Measurements from ENCODE around the gene MYO3B. TPM values are rescaled to one million over a fixed set of nuclear protein-coding genes. Genes with fewer than 3 reads are reported as not detected.

MYO3B gene
- total RNA-seq, 1 donor: 0.09 TPM

DNA sequence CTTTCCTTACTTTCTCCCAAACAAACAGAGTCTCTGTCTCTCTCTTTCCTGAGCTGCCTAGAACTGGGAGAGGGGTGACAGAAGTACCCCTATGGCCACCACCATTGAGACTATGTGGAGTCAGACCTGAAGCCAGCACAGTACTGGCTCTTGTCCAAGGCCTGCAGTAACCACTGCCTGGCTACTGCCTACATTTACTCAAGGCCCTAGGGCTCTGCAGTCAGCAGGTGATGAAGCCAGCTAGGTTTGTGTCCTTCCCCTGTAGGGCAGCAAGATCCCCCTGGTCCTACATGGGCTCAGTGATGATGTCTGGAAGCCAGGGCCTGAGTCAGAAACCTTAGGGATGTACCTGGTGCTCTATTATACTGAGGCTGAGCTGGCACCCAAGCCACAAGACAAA lies 12.2 kb downstream of the MYO3B start:
- H3K4me3 ChIP-seq (ENCODE audit: low read depth, low read length): no peak overlapping the region
- no peak for DNase-seq (ENCODE audit: low read depth)
- TF ChIP-seq, protein P1, sequence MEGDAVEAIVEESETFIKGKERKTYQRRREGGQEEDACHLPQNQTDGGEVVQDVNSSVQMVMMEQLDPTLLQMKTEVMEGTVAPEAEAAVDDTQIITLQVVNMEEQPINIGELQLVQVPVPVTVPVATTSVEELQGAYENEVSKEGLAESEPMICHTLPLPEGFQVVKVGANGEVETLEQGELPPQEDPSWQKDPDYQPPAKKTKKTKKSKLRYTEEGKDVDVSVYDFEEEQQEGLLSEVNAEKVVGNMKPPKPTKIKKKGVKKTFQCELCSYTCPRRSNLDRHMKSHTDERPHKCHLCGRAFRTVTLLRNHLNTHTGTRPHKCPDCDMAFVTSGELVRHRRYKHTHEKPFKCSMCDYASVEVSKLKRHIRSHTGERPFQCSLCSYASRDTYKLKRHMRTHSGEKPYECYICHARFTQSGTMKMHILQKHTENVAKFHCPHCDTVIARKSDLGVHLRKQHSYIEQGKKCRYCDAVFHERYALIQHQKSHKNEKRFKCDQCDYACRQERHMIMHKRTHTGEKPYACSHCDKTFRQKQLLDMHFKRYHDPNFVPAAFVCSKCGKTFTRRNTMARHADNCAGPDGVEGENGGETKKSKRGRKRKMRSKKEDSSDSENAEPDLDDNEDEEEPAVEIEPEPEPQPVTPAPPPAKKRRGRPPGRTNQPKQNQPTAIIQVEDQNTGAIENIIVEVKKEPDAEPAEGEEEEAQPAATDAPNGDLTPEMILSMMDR (IDR thresholded peaks at IDR 0.05; ENCODE audit: insufficient read depth, low read length): no peak

DNA sequence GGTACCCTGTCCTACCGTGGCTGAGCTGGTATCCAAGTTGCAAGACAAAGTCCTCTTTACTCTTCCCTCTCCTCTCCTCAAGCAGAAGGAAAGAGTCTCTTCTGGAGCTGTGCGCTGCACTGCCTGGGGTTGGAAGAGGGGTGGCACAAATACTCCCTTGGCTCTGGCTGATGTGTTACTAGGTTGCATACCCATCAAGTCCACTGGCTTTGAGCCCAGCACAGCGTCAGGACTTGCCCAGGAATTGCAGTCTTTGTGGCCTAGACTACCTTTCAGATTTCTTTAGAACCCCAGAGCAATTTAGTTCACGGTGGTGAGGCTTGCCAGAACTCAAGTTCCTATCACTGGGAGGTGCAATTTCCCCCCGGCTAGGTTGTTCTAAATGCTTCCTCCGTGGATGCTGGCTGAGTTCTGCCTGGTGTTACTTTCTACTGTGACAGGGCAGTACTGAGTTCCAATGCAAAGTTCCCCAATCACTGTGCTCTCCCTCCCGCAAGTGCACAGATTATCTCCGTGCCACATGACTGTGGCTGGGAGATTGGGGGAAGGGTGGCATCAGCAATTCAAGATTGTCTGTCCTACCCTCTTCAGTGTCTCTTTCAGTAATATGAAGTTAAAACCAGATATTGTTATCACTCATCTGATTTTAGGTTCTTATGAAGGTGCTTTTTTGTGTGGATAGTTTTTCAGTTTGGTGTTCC lies 13.4 kb downstream of the MYO3B start:
- no peak for DNase-seq (ENCODE audit: low read depth)
- TF ChIP-seq, protein P1 (IDR thresholded peaks at IDR 0.05; ENCODE audit: insufficient read depth, low read length): no peak

DNA sequence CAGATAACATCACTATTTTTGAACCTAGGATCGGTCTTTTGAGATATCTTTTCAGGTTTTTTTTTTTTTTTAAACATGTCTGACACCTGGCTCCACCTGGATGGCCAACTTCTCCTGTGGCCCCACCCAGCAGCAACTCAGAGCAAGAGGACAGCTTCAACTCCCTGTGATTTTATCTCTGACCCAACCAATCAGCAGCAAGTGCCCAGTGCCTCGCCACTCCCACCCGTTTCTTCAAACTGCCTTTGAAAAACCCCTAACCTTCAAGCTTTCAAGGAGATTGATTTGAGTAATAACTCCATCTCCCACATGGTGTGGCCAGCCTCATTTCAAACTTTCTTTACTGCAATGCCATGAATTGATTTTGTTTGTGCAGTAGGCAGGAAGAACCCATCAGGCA lies 19.0 kb downstream of the MYO3B start:
- no peak for DNase-seq (ENCODE audit: low read depth)
- TF ChIP-seq, protein P1 (IDR thresholded peaks at IDR 0.05; ENCODE audit: insufficient read depth, low read length): no peak
- no peak overlapping the region for H3K4me3 ChIP-seq (ENCODE audit: low read depth, low read length)

More for the DNA sequence above, 13.4 kb downstream of the MYO3B start:
- no peak overlapping the region for H3K4me3 ChIP-seq (ENCODE audit: low read depth, low read length)

DNA sequence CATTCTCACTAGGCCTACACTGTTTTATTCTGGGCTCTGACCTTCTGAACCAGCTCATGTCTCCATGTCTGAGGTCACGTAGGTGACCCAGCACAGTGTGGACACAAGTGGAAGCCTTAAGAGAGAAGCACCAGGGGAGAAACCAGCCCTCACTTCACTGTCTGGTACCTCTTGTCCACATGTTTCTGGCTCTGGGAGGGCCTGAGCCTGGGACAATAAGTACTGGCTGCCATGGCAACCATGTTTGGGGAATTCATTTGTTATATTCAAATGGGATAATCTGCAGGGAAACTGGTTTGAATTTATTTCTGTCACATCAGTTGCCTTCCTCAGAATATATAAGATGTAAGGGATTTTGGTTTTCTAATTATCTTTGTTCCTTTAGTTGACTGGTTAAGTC lies 23.3 kb downstream of the MYO3B start:
- H3K4me3 ChIP-seq (ENCODE audit: low read depth, low read length): no peak overlapping the region
- no peak for DNase-seq (ENCODE audit: low read depth)
- TF ChIP-seq, protein P1 (IDR thresholded peaks at IDR 0.05; ENCODE audit: insufficient read depth, low read length): no peak

DNA sequence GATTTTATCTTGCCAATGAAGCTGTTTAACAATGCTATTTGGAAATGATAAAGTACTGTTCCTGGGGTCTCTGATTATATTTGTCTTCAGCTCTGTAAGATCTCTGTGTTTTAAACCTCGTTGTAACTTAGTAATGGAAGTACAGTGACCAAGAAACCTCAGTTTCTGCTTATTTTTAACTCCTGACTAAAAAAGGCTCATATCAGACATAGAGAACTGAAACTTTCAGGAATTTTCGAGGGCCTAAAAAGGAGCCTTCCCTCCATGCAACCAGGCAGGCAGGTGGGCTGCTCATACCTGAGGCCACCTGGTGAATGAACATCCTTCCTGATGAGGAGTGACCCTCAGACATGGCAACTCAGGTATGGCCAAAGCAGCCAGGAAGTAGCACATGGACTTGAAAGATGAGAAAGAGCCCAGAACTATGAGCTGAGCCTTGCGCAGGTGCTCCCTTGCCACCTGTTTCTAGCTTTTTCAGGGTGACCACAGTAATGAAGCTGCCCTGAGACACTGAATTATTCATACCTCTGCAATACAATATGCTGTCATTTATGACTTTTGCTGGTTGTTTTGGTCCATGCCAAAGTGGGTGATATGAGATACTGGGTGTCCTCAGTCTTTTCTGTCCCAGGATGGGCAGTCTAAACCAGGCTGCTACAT lies 23.9 kb downstream of the MYO3B start:
- no peak overlapping the region for H3K4me3 ChIP-seq (ENCODE audit: low read depth, low read length)
- TF ChIP-seq, protein P1 (IDR thresholded peaks at IDR 0.05; ENCODE audit: insufficient read depth, low read length): no peak
- DNase-seq (ENCODE audit: low read depth): no peak

DNA sequence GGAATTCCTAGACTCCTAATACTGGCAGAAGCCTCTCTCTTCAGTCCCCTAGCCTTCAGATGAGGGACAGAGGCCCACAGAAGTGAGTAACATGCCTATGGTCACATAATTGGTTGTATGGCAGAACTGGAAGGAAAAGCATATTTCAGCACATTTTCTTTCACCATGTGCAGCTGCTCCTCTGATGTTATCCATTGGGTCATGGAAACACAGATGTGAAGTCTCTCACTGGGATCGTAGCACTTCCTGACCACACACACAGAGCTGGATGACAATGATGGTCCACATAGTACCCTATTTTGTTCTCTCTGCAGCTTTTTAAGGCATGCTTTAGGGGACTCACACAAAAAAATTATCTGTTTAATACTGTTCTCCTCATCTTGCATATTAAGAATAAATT lies 24.5 kb downstream of the MYO3B start:
- TF ChIP-seq, protein P1 (IDR thresholded peaks at IDR 0.05; ENCODE audit: insufficient read depth, low read length): no peak
- no peak for DNase-seq (ENCODE audit: low read depth)
- no peak overlapping the region for H3K4me3 ChIP-seq (ENCODE audit: low read depth, low read length)

All from fibroblast of the aortic adventitia (primary cell).